Lung (tissue), 12 donors: ENCODE results near the gene ABCG5. TPM values are rescaled to one million over a fixed set of nuclear protein-coding genes. Genes with fewer than 3 reads are reported as not detected.

Experiments used
- ATAC-seq: fragments of 200-7000 bp; cut with Tn5 transposase; one replicate; pipeline ENCODE4 v1.9.1; 2020; ENCODE audit warnings: moderate number of reproducible peaks; ENCODE audit not compliant: insufficient read depth, low FRiP score
- DNase-seq, 3 donors: peaks; one replicate each; pipeline ENCODE4 v3.0.0-alpha.2; 2013 to 2017
- H3K27ac ChIP-seq, 2 donors: one replicate each; pipeline ENCODE4 v1.5.1; 2013; ENCODE audit warnings: mild to moderate bottlenecking in 2 of 2, moderate library complexity in 2 of 2, control low read depth in 1 of 2, inconsistent platforms in 1 of 2, low read depth in 1 of 2, low read length in 1 of 2
- H3K27me3 ChIP-seq, 3 donors: one replicate each; pipeline ENCODE4 v1.5.1; 2013; ENCODE audit warnings: low read length in 2 of 3; ENCODE audit not compliant: control insufficient read depth in 3 of 3, insufficient read depth in 3 of 3
- H3K36me3 ChIP-seq, 4 donors: one replicate each; pipeline ENCODE4 v1.5.1; 2013; ENCODE audit warnings: low read length in 4 of 4, mild to moderate bottlenecking in 1 of 4, moderate library complexity in 1 of 4; ENCODE audit not compliant: control insufficient read depth in 4 of 4, insufficient read depth in 4 of 4
- H3K4me1 ChIP-seq, 5 donors: one replicate each; pipeline ENCODE4 v1.5.1; 2013; ENCODE audit warnings: low read length in 5 of 5, mild to moderate bottlenecking in 2 of 5, moderate library complexity in 1 of 5; ENCODE audit not compliant: control insufficient read depth in 5 of 5, insufficient read depth in 5 of 5
- H3K4me3 ChIP-seq: one replicate; pipeline ENCODE4 v1.5.1; 2013; ENCODE audit warnings: mild to moderate bottlenecking, control low read depth, moderate library complexity
- H3K9ac ChIP-seq, 2 donors: one replicate each; pipeline ENCODE4 v1.5.1; 2013; ENCODE audit warnings: low read length in 2 of 2, control low read depth in 1 of 2; ENCODE audit not compliant: insufficient read depth in 1 of 2
- H3K9me3 ChIP-seq, 4 donors: one replicate each; pipeline ENCODE4 v1.5.1; 2013; ENCODE audit warnings: low read length in 3 of 4, mild to moderate bottlenecking in 1 of 4, moderate library complexity in 1 of 4; ENCODE audit not compliant: control insufficient read depth in 4 of 4, insufficient read depth in 3 of 4
- CTCF ChIP-seq: IDR thresholded peaks from 2 replicates; pipeline ENCODE4 v1.5.1; 2012; ENCODE audit warnings: mild to moderate bottlenecking; ENCODE audit errors: control extremely low read depth, extremely low read depth
- WGBS, 2 donors: extraction: QIAGEN DNeasy Blood & Tissue Kit; methylation state at CpG; one replicate each; pipeline ENCODE4 v1.1.7; 2013; 5-methylcytosine and 5-hydroxymethylcytosine counted together
- polyA plus RNA-seq, 2 donors: library from polyadenylated mRNA; stranded (reverse); fragments of 200-250 nt; gene quantifications; one replicate each; pipeline ENCODE4 v1.2.1, GENCODE V29; 2013
- total RNA-seq, 2 donors: library from RNA; depleted of rRNA in 1 of 2; stranded (reverse); fragments of >200 nt in 1 of 2; gene quantifications; one replicate each; pipeline ENCODE4 v1.2.1, GENCODE V29; 2014 to 2021
- donor health status: control.
- donor health status: control.
- donor health status: Bipolar disorder and iron deficiency.
- donor health status: healthy.
- donor health status: DM: yes; HTN: yes; CAD: no.

ABCG5 gene
- total and polyA plus RNA-seq, 4 donors: 0.09 TPM; not detected in 3

- no peaks in the 10 kb centered on the region for H3K9me3 ChIP-seq
- 87 to 94% methylated on average over 12 of the region's 12 CpGs for WGBS, 2 donors
- TF ChIP-seq CTCF: no peak
- DNase-seq (no peak), ATAC-seq (no peak)
- H3K9ac ChIP-seq: no peak overlapping the region
- no peaks in the 10 kb centered on the region for H3K4me1 ChIP-seq
- no peaks in the 10 kb centered on the region for H3K36me3 ChIP-seq
- H3K4me3 ChIP-seq: no peak overlapping the region
- H3K27me3 ChIP-seq: peaks cover 0 to 3% (median 0%) of the 10 kb centered on the region in 3 donors
- no peak overlapping the region for H3K27ac ChIP-seq
These were observed 33.5 kb upstream of the ABCG5 start for GRCh38 chr2:43872151-43872550.

DNA sequence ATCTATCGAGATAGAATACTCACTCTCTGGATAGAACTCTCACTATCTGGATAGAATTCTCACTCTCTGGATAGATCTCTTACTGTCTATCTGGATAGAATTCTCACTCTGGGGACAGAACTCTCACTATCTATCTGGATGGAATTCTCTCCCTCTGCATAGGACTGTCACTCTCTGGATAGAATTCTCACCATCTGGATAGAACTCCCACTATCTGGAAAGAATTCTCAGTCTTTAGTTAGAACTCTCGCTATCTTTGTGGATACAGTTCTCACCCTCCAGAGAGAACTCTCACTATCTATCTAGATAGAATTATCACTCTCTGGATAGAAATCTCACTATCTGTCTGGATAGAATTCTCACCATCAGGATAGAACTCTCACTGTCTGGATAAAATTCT lies 16.7 kb upstream of the ABCG5 start:
- H3K9me3 ChIP-seq: no peaks in the 10 kb centered on the region
- H3K4me1 ChIP-seq: no peaks in the 10 kb centered on the region
- no peak overlapping the region for H3K9ac ChIP-seq
- H3K27ac ChIP-seq: no peak overlapping the region
- no peak for TF ChIP-seq CTCF
- H3K27me3 ChIP-seq: peaks cover 0 to 15% (median 0%) of the 10 kb centered on the region in 3 donors
- no peak overlapping the region for H3K4me3 ChIP-seq
- DNase-seq (no peak), ATAC-seq (no peak)
- WGBS, 2 donors: 84 to 89% methylated on average over 2 of the region's 2 CpGs
- H3K36me3 ChIP-seq: no peaks in the 10 kb centered on the region

DNA sequence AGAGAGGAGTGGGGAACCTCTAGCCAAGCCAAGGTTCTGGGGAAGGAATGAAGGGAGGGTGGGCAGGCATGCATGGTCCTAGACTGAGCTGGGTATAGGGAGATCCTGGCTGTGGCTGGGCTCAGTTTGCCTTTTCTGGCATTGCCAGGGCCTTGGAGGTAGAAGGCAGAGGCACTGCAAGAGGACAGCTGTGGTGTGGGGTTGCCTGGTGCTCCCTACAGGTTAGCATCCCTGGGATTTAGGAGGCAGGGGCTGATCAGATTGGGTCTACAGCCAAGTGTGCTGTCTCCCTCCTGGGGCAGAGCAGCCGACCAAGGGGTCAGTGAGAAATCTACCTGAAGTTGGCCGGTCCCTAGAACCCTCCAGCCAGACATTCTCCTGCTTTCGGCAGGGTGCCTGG lies 16.0 kb upstream of the ABCG5 start:
- Histone ChIP-seq H3K9me3 (no peaks in the 10 kb centered on the region), H3K9ac (no peak overlapping the region), H3K36me3 (no peaks in the 10 kb centered on the region), H3K4me1 (no peaks in the 10 kb centered on the region), H3K27ac (no peak overlapping the region), H3K4me3 (no peak overlapping the region), H3K27me3 (peaks cover 0 to 12% (median 0%) of the 10 kb centered on the region in 3 donors)
- no peak for TF ChIP-seq CTCF
- ATAC-seq: no peak
- DNase-seq: no peak
- 76 to 94% methylated on average over 3 of the region's 3 CpGs for WGBS, 2 donors
